A549 (cell line): Measurements from ENCODE around the gene RHBDD3.

Source experiments
- BHLHE40 ChIP-seq: IDR thresholded peaks from 2 replicates; pipeline ENCODE4 v1.6.1; 2012; ENCODE audit warnings: low read depth, low read length, inconsistent platforms
- EP300 ChIP-seq, 2 experiments: fragments of >200 bp; sonication (Bioruptor Twin); formaldehyde crosslinking; IDR thresholded peaks; 2 replicates in 1 of 2; 3 replicates in 1 of 2; pipeline ENCODE4 v1.6.1; 2016 to 2017
- ESRRA ChIP-seq: fragments of 150-350 bp; IDR thresholded peaks from 2 replicates; pipeline ENCODE4 v1.6.1; 2014; ENCODE audit warnings: mild to moderate bottlenecking, low read length, borderline replicate concordance
- MYC ChIP-seq: IDR thresholded peaks from 2 replicates; pipeline ENCODE4 v1.6.1; 2012; ENCODE audit warnings: mild to moderate bottlenecking, inconsistent platforms, low read length, improper control_type of control experiment, borderline replicate concordance
- POLR2A ChIP-seq: IDR thresholded peaks from 2 replicates; pipeline ENCODE4 v1.6.1; 2012; ENCODE audit warnings: mild to moderate bottlenecking, low read length
- RAD21 ChIP-seq, 2 experiments: fragments of >200 bp in 1 of 2; sonication (Bioruptor Twin) in 1 of 2; formaldehyde crosslinking in 1 of 2; IDR thresholded peaks in 1 of 2; conservative IDR thresholded peaks in 1 of 2; 2 replicates in 1 of 2; 3 replicates in 1 of 2; pipeline ENCODE4 v1.6.1; 2012 to 2018; ENCODE audit warnings: inconsistent platforms in 1 of 2
- RCOR1 ChIP-seq: fragments of 150-350 bp; IDR thresholded peaks from 2 replicates; pipeline ENCODE4 v1.6.1; 2014; ENCODE audit warnings: antibody characterized with exemption, low read length, low read depth
- RFX5 ChIP-seq: fragments of 450-650 bp; IDR thresholded peaks from 2 replicates; pipeline ENCODE4 v1.7.1; 2014; ENCODE audit warnings: antibody characterized with exemption, mild to moderate bottlenecking, moderate library complexity
- ZC3H11A ChIP-seq: fragments of 450-650 bp; IDR thresholded peaks from 2 replicates; pipeline ENCODE4 v1.6.1; 2014; ENCODE audit warnings: antibody characterized with exemption, mild to moderate bottlenecking
- TF ChIP-seq, protein P1 (sequence below): fragments of >200 bp; sonication (Bioruptor Twin); formaldehyde crosslinking; IDR thresholded peaks from 3 replicates; pipeline ENCODE4 v1.5.1; 2016

GRCh38 chr22:29266564-29267461, 968 bp downstream of the RHBDD3 start:
- TF ChIP-seq, protein P1, sequence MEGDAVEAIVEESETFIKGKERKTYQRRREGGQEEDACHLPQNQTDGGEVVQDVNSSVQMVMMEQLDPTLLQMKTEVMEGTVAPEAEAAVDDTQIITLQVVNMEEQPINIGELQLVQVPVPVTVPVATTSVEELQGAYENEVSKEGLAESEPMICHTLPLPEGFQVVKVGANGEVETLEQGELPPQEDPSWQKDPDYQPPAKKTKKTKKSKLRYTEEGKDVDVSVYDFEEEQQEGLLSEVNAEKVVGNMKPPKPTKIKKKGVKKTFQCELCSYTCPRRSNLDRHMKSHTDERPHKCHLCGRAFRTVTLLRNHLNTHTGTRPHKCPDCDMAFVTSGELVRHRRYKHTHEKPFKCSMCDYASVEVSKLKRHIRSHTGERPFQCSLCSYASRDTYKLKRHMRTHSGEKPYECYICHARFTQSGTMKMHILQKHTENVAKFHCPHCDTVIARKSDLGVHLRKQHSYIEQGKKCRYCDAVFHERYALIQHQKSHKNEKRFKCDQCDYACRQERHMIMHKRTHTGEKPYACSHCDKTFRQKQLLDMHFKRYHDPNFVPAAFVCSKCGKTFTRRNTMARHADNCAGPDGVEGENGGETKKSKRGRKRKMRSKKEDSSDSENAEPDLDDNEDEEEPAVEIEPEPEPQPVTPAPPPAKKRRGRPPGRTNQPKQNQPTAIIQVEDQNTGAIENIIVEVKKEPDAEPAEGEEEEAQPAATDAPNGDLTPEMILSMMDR, result no peak
- no peak for TF ChIP-seq MYC
- TF ChIP-seq POLR2A, result no peak
- no peak for TF ChIP-seq ESRRA
- TF ChIP-seq RCOR1, result no peak
- TF ChIP-seq EP300 (IDR thresholded peaks at IDR 0.05), result no peak
- TF ChIP-seq RFX5, result no peak
- TF ChIP-seq ZC3H11A, result no peak
- TF ChIP-seq BHLHE40, result no peak
- no peak for TF ChIP-seq RAD21 (conservative IDR thresholded peaks at IDR 0.05 in 1 of 2, IDR thresholded peaks at IDR 0.05 in 1 of 2)
